NCI-H1694 (cell line): ENCODE data around the gene ZNF879.

Experiments used
- DNase-seq: peaks from one replicate; lab custom pipeline; 2025; lab: John Stamatoyannopoulos, UW

The ZNF879 gene

DNA sequence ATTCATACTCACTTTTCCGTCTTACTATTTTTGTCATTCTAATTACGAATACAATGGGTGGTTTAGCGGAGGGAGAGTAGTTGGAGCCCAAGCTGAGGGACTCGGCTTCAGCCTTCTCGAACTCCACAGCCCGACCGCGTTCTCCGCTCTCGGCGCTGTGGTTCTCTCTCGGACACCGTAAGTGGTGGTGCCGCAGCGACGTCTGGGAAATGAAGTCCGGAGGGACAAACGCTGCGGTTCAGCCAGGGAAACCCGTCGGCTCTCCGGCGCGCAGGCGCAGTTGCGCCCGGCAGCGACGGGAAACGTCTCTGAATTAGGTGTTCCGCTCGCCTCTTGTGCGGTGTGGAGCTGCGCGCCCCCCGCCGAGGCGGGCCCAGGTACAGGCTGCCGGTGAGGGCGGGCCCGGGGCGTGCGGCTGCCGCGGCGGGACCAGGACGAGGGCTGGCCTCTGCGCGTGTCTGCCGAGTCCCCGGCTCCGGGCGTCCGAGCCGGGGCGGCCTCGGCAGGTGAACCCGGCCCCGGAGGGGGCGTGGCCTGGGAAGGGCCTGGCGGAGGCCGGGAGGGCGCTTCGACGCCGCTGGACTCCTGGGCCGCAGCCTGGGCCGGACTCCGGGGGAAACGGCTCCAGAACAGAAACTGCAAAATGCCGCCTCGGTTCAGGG lies at the start of gene ZNF879:
ZNF879 (plus strand) TSS at position 277 of the 662 bp plus-strand sequence. CDS start 1,201 bp downstream, outside the sequence.
- peak; percentile 65 for DNase-seq

DNA sequence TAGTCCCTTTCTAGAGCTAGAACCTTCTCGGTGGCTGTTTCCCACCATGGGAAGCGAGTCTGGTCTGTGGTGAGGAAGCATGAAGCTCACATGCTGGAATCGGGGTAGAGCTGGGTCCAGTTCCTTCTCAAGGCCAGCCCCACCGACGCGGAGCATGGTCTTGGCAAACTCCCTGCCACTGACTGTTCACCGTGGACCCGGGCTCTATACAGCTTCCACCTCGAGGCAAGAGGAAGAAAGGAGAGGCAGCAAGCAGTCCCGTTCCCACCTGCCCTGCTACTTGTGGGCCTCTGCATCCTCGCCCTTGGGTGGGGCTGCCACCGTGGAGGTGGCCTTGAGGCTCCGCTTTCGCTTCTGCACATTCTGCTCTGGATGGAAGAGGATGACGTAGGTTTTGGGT lies 42.2 kb upstream of the ZNF879 start:
- no peak for DNase-seq

DNA sequence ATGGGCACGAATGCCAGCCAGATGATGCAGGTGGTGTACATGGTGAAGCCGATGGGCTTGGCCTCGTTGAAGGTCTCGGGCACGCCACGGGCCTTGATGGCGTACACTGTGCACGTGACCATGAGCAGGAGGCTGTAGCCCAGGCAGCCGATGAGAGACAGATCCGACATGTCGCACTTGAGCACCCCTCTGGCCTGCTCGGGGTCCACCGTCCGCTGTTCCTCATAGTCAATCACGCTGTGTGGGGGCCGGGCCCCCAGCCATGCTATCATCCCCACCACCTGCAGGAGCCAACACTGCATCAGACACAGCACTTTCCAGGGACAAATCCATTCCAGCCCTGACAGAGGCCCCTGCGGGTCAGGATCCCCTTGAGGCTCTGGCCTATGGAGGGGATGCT lies 40.7 kb upstream of the ZNF879 start:
- no peak for DNase-seq

DNA sequence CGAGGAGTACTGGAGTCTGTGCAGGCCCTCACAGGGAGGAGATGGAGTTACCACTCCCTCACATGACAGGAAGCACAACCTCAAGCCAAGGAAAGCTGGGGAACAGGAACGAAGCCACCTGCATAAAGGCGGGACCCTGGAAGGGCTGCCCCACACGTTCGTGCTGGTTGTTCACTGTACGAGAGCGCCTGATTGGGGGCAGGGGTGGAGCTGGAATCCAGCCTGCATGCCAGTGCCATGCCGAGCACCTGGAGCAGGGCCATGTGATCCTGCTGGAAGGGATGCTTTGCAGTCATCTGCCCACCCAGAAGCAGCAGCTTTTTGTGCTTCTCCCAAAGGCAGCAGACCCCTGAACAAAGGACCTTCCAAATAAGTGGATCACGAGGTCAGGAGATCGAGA lies 39.9 kb upstream of the ZNF879 start:
- DNase-seq, result no peak

DNA sequence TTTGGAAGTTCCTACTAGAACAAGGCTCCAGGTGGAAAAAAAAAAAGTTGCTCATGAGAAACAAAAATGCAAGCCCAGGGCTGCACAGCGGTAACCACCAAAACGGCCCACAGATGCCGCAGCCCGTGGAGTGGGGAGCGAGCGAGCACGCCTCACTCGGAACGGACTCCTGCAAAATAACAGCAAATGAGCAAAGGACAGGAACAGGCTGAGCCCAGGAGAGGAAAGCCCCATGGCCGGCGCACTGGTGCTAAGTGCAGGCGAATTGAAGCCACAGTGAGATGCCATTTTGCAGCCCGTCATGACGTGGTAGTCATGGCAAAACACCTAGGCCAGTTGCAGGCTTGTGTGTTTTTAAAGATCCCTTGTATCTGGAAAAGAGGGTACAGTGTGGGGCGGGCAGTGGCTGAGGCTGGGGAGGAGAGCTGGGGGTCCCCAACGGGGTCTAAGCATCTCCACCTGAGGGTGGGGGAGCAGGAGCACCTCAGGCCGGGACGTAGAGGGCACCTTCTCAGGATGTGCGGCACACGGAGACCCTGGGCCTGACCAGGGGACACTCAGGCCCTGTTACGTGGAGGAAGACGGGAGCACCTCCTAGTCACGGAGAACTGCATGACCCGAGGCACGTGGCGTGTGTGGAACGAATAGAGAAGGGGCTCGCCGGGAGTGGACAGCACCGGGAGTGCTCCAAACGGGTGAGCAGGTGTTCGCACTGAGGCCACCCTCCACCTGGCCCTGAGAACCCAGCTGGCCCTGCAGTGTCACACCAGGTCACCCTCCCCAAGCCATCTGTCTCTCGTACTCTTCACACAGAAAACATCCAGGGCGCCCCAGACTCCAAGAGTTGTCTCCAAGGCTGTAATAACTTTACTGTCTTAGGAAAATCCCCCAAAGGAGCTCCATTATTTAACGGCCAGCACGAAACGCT lies 39.2 kb upstream of the ZNF879 start:
- DNase-seq, result no peak

DNA sequence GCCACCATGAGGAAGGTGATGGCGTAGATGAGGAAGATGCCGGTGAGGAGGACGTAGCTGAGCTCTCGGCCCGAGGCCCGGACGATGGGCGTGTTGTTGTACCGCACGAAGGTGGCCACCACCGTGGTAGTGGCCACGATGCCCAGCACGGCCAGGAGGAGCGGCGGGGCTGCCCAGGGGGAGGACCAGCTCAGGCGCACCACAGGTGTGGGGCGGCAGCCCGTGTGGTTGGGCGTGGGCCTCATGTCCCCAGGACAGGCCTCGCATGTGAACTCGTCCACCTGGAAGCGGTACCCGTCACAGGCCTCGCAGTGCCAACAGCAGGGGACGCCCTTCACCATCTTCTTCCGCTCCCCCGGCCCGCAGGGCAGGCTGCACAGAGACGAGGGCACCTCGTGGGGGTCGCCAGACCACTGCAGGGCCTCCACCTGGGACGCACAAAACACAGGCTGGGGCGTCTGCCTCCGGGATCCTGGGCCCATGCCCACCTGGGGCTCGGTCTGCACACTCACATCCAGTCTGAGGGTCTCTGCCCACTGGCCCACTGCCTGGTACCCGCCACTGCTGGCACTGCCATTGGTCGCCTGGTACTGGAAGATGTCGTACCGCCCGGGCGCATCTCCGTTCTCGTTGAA lies 37.2 kb upstream of the ZNF879 start:
- no peak for DNase-seq

DNA sequence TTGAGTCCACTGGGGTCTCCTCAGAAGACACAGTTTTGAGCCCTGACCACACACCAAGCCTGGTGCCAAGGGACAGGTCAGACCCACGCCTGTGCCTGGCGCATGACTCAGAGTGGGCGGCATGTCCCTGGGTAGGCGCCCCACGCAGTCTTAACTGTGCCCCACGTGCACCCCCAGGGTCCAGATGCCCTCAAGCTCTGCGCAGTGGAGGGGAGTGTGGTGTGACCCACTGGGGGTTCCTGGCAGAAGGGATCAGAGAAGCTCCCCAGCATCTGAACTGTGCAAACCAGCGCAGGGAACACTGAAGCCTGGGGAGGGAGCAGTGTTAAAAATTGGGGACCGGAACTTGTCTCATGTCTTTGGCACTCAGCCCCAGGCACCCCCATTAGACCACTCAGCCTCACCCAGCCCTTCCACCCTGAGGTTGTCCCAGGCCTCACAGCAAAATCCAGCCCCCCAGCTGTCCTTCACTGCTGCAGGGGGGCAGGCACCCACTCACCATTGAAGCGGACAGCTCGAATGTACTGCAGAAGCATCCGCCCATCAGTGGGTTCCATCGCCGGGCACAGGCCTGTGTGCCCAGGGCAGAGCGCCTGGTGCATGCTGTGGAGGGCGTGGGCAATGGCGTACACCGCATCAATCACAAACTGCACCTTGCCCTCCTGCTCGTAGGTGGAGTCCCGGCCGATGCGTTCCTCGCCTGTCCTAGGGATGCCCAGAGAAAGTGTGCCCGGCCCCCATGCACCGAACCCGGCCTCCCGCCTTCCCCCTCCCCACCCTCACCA lies 35.0 kb upstream of the ZNF879 start:
- no peak for DNase-seq

DNA sequence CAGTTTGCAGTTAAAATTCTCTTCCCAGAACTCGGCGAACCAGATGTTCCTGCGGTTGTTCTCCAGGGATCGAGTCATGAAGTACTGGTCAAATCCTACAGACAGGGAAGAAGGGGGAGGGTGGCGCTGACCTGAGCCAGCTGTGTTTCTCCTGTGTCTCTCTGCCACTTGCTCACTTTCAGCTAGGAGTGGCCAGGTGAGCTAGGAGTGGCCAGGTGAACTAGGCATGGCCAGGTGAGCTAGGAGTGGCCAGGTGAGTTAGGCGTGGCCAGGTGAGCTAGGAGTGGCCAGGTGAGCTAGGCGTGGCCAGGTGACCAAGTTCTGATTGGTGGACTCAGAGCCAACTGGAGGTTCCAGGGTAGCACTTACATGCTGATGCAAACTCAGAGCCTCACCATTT lies 34.3 kb upstream of the ZNF879 start:
- no peak for DNase-seq

DNA sequence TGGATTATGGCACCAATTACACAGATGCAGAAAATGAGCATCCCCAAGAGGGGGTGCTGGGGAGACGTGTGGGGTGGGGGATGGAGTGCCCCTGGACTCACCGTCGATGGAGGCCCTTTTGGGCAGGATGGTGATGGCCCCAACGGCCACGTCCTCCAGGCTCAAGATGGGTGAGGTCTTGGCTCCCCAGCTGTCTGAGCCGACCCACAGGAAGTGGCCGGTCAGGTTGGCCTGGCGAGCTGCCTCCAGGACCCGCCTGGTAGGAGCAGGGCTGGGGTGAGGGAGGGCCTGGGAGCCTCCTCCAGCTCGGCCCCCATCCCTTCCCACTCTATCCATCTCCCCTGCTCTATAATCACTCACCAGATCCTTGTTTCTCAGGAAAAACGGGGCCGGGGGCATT lies 33.1 kb upstream of the ZNF879 start:
- no peak for DNase-seq

DNA sequence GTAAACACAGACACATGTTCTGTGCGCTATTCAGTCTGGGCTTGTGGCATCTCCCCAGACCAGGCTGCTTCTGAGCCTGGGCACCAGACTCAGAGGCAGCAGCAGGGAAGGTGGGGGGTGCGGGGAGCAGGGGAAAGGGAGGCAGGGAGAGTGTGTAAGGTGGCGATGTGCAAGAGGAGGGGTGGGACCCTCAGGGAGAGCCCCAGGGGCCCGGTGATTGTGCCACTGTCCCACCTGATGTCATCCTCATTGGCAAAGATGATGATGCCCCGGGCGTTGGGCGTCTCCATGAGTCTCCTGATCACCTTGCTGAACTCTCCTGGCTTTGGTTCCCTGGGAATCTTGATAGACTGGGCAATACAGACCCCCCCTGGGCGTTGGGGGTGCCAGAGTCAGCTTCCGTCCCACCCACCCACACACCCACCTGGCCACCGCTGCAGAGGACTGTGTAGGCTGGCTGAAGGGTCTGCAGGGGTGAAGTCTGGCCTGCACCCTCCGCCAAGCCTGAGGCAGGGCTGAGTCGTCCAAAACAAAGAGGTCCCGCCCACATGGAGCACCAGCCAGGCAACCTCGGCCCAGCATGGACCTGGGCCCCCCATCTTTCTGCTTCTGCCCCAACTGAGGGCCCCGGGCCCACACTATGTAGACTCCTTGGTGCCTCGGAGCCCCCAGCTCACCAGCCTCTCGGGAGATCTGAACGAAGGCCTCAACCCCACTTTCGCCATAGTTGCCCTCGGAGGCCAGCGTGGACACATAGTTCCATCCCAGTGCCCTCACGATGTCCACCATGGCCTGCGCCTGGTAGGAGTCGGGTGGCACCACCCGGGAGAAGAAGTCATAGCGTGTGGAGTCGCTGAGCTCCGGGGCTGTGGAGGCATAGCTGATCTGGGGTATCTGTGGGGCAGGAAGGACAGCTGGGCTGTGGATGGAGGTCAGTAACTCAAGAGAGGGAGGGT lies 32.1 kb upstream of the ZNF879 start:
- no peak for DNase-seq

DNA sequence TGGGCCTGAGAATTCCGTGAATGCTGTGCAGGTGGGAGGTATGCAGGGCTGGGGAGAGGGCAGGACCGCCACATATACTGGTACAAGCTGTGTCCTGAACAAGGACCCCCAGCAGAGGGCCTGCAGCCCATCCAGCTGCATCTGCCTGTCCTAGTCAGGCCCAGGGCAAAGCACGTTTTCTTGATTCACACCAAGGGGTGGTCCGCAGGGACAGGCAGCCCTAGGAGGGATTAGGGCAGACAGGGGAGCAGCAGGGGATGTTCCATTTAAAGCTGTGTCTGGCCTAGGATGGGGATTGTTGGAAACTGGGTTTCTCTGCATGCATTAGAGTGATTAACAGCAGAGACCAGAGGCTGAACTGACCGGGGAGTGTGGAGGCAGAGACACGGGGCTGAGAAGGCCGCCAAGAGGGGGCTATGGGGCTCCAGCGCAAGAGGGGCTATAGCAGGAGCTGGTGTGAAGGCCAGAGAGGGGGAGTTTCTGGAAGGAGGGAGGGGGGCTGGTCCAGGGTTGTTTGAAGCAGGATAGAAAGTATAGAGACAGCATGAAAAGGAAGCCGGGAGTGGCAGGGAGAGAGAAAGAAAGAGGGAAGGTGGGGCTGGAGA lies 31.2 kb upstream of the ZNF879 start:
- DNase-seq, result no peak

DNA sequence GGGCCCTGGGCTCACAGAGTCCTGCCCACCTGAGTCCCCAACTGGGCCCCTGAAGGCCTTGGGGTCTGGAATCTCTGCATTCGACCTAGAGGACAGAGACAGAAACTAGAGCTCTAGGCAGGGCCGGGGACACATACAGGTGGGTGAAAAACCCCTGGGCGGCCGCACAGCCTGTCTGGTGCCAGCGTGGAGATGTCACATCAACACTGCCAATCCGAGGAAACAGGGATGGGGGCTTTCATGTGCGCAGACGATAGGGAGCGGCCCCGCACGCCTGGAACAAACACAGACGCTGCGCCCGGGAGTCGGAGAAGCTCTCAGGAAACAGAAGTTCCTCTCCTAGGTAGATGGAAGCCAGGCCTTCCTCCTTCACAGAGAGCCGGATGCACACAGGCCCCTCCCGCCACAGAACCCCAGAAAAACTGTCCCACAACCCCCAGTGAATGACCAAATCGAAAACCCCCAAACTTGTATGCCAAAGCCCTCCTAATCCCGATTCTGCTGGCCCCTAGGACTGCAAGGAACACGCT lies 30.3 kb upstream of the ZNF879 start:
- DNase-seq, result no peak

DNA sequence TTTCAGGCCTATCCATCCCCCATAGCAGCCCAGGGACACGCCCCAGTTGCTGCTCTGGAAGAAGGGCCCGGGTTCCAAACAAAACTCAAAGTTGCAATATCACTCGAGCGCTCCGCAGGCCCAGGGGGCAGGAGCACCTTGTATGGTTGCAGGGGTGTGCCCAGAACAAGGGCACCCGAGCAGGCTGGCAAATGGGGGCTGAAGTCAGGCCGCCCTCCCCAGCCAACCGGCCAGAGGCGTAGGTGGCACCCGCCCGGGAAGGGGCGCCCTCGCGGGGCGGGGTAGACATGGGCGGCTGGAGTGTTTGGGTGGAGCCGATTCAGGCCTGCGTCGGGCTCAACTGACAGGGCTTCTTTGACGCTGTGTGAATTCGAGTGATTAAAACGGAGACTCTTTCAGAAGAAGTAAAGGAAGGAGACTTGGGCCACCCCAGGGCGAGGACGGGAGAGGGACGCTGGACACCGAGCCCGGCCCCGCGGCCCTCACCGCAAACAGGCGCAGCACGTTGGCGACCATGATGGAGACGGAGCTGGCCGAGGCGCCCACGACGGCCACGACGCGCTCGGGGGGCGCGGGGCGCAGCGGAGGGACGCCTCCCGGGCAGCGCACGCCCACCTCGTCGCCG lies 29.5 kb upstream of the ZNF879 start:
- no peak for DNase-seq

DNA sequence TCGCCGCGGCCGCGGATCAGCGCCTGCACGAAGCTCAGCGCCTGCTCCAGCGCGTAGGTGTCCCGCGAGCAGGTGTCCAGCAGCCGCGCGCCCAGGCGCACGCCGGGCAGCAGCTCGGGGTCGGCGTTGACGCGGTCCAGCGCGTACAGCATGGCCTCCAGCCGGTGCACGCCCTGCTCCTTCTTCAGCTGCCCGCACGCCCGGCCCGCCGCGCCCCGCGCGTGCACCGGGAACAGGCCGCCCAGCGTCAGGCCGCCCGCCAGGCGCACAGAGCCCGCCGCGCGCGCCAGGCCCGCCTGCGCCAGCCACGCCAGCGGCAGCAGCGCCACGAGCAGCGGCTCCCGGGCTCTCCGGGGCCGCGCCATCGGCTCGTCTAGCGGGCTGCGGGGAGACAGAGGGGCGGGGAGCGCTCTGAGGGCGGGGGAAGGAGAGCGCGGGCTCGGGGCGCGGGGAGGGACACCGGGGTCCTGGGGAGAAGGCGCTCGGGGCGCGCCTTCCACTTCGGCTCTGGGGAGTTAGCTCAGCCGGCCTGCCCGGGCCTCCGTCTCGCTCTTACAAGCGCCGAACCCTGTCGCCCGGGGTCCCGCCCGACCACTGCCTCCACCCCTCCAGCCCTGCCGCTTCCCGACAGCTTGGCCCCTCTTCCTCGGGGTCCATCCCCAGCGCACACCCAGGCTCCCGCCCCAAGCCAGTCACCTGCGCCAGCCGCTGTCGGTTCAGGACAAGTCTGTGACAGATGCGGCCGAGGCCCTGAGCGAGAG lies 28.8 kb upstream of the ZNF879 start, which contains the start of gene GRM6:
GRM6 (minus strand) TSS at position 741 of the 761 bp plus-strand sequence; CDS start at position 365, 376 bp downstream.
- DNase-seq, result no peak

DNA sequence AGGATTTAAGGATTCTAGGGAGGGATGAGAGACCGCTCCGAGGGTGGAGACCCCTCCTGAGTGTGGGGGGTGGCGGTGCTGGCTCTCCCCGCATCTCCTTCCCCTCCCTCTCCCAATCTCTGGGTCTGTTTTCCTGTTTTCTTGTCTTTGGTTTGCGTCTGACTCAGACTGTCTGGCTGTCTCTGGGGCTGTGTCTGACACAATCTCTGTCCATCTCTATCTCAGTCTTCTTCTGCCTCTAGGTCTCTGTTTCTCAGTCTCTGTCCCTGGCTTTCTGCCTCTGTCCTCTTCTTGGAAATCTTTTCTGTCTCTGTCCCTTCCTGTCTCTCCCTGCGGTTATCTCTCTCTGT lies 28.3 kb upstream of the ZNF879 start:
- no peak for DNase-seq

DNA sequence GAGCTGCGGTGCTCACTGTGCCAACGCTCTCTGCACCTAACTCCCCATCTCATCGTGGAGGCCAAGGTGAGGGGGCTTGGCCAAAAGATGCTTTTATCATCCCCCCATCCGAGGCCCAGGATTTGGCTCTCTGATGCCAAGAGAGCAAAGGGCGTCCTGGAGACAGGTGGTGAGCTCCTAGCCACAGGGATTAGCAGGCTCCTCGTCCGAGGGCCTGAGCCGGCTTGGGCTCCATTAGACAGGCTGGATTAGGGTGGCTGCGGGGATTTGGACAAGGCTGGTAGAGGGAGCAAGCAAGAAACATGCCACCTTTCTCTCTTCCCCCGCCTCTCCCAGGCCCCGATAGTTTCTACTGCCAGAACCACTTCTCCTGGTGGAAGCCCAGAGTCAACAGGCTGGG lies 27.4 kb upstream of the ZNF879 start:
- DNase-seq, result no peak

DNA sequence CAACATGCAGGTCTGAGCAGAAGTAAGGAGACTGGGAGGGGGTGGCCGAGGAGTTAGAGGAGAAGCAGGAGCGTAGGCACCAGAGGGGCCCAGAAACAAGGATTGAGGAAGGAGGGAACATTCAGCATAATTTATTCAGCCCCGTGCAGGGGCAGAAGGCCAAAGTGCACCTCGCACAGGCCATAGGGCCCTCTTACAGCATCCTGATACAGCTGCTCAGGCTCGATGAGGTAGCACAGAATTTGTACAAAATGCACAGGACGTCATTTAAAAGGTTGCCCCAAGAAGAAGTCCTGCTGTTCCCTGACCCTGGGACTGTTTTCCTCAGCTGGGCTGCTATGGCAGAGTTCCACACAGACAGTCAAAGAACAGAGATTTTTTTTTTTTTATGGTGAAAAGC lies 26.4 kb upstream of the ZNF879 start:
- DNase-seq, result no peak

DNA sequence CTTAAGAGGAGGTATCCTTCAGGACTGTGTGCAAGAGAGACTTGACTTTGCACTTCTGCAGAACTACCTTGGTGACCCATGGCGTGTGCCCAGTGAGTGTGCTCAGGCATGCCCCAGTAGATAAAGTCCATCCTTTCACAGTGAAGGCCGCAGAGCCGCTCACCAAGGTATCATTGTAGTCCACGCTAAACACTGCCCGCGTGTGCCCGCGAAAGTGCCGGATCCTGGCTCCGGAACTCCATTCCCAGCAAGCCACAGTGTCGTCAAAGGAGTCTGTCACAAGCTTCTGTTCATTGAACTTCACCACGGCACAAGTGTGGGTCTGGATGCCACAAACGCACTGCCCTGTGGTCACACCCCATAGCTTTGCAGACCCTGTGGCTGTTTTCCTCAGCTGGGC lies 25.2 kb upstream of the ZNF879 start:
- no peak for DNase-seq

DNA sequence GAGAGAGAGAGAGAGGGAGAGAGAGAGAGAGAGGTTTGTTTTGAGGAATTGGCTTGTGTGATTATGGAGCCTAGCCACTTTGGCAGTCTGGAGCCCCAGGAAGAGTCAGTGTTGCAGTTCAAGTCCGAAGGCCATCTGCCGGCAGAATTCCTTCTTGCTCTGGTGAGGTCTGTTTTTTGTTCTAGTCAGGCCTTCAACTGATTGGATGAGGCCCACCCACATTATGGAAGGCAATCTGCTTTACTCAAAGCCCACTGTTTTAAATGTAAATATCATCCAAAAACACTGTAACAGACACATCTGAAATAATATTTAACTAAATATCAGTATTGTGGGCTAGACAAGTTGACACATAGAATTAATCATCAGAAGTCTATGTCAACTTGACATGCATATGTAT lies 17.0 kb upstream of the ZNF879 start:
- DNase-seq, result no peak
